ENCODE data around the gene RFPL3.

GRCh38 chr22:32409977-32410376 lies 52.3 kb downstream of the RFPL3 start:
- no peak for TF ChIP-seq CTCF (IDR thresholded peaks at IDR 0.05)
- no peak for TF ChIP-seq EZH2 (IDR thresholded peaks at IDR 0.05; ENCODE audit: borderline replicate concordance, insufficient read depth, low read depth, low read length, poor library complexity, severe bottlenecking)
